HG02852 (cell line): ENCODE data around the gene NAV2.
"Not testable (repeated sequence)": the region's sequence is repeated elsewhere in the genome, so short reads cannot be mapped to it uniquely, and the experiment has no call there.

Source experiments
- ATAC-seq: cut with Tn5 transposase; IDR thresholded peaks from one replicate; pipeline ENCODE4 v1.9.1; 2021; ENCODE audit warnings: mild to moderate bottlenecking, moderate library complexity; ENCODE audit not compliant: unreplicated experiment

The NAV2 gene

GRCh38 chr11:20064961-20065405, 352.3 kb downstream of the NAV2 start:
- no peak for ATAC-seq

DNA sequence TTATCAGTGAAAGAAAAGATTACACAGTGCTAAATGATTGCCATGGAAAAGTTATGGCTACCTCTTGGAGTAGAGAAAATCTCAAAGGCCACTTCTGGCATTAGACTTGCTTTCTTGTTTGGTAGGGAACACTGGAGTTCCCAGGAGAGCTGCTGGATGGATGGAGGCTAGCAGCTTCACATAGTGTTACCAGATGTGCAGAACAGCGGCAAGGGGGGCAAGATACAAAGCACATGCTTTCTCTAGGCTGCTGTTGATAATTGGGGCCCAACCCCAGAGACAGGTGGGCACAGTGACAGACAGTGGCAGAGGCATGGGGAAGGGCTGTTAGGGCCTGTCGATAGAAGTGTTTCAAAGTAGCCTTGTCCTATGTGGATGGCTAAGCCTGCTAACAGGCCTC, 352.8 kb downstream of the NAV2 start:
- ATAC-seq = no peak

DNA sequence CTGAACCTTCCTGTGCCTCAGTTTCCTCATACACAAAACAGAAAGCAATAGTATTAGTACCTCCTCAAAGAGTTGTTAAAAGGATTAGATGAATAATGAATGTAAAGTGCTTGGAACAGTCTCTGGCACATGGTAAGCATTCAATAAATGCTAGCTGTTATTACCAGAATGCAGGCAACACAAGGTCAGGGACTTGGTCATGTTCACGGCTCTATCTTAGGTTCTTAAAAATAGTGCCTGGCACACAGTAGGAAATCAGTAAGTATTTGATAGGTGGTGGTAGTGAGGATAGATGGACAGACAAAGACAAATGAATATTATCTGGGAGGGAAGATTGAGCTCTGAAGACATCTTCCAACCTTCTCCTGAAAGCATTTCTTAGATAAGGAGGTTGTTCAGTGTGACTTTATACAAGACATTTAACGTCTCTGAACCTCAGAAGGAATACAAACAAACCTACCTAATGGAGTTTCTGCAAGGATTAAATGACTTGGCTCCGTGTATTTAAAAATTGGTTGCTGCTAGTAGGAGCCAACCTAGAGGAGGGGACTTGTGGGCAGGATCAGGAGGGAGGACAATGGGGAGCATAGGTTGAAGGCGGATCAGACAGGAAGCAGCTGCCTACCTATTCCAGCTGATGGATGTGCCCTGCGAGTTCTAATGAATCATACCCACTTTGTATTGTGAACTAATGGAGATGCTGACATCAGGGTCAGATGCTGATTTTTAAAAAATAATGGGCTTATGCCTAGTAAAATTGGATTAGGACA, 353.6 kb downstream of the NAV2 start:
- ATAC-seq = no peak

- no peak for ATAC-seq
These were observed 354.1 kb downstream of the NAV2 start for GRCh38 chr11:20066783-20067156.

DNA sequence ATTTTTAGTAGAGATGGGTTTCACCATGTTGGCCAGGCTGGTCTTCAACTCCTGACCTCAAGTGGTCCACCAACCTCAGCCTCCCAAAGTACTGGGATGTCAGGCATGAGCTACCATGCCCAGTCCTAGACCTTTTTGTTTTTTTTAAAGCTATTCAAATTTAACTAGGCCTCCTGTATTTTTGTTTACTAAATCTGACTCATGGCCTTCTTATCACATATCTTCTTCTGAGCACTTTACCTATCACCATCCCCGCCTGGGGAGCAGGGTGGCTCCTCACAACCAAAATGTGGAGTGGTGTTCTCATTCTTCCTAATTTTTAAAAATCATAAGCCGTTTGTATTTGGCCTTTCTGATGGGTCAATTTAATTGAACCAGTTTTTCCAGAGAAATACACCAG, 355.0 kb downstream of the NAV2 start:
- ATAC-seq = no peak

GRCh38 chr11:20068691-20069090, 356.1 kb downstream of the NAV2 start:
- no peak for ATAC-seq

DNA sequence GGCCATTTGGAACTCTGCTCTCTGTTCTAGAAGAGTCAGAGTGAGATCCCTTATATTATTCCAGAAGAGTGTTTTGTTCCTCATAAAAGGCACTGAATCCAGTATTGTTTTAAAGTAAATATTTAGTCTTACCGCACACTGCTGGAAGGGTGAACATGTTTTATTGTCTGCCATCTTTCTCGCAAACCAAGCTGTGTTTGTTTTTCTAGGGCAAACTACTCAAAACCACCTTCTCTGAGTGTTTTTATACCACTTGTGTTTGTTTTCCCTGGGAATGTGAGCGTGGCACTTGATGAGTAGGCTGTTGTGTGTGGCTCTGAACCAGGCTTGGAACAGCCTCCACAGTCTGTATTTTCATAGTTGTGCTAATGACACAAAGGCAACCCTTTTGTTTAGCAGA, 357.8 kb downstream of the NAV2 start:
- ATAC-seq = no peak

- ATAC-seq = no peak
These were observed 363.0 kb downstream of the NAV2 start for GRCh38 chr11:20075627-20076026.

DNA sequence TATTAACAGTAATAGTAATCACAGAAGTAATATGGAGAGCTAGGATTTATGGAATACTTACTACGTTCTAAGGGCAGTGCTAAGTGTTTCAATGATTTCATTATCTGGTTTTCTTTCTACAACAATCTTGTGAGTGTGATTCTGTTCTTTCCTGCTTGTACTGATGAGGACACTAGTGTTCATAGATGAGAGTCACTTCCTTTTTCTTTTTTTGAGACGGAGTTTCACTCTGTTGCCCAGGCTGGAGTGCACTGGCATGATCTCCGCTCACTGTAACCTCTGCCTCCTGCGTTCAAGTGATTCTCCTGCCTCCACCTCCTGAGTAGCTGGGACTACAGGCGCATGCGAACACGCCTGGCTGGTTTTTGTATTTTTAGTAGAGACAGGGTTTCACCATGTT, 366.2 kb downstream of the NAV2 start:
- no peak for ATAC-seq

DNA sequence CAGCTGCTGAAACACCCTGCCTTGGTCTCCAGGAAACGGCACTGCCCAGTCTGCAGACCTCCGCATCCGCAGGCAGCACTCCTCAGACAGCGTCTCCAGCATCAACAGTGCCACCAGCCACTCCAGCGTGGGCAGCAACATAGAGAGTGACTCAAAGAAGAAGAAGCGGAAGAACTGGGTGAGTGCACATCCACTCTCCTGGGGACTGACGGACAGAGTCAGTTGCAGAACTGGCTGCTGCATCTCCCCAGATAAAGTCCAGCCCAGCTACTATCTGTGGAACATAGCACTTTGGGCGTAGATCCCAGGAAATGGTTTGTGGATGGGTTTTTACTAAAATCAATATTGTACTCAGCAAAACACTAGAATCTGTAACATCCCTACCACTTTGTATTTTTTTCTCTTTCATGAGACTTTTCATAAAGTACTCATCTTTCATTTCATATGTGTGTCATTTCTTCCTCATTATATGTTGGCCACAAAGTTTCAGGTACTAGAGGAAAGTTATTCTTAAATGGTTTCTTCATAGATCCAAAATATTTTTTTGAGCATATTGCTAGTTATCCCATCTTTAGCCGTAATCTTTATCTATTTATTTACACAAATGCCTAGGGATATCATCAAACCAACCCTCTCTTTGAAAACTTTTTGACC, 367.5 kb downstream of the NAV2 start:
- ATAC-seq = peak; percentile 76

GRCh38 chr11:20081336-20081735, 368.7 kb downstream of the NAV2 start:
- no peak for ATAC-seq

DNA sequence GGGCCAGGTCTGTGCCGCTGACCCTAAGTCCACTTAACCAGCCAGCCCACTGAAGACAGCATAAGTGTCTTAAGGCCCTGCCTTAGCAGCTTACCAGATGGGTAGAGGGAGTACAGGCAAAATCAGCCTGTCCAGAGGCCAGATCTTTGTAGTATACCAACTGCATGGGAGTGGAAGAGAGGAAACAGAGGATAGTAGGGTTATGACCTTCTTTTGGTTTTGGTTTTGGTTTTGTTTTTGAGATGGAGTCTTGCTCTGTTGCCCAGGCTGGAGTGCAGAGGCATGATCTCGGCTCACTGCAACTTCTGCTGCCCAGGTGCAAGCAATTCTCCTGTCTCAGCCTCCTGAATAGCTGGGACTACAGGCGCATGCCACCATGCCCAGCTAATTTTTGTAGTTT, 371.2 kb downstream of the NAV2 start:
- ATAC-seq = not testable (repeated sequence)

- no peak for ATAC-seq
These were observed 372.5 kb downstream of the NAV2 start for GRCh38 chr11:20084921-20085814.

DNA sequence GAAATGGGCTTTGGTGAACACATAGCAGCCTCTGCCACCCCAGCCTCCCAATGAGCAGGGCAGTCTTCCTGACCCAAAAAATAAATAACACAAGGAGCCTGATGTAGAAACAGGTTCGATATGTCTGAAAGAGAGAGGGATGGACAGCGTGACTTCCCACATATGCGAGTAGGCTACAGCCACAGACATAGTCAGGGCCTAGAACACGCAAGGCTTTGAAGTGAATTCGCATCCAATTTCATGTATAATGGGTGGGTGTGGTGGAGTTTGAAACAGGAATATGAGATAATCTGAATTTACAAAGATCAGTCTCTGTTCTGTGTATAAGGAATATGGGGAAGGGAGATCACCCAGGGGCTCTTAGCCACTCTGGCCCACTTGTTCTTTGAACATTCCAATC, 373.3 kb downstream of the NAV2 start:
- ATAC-seq = no peak

DNA sequence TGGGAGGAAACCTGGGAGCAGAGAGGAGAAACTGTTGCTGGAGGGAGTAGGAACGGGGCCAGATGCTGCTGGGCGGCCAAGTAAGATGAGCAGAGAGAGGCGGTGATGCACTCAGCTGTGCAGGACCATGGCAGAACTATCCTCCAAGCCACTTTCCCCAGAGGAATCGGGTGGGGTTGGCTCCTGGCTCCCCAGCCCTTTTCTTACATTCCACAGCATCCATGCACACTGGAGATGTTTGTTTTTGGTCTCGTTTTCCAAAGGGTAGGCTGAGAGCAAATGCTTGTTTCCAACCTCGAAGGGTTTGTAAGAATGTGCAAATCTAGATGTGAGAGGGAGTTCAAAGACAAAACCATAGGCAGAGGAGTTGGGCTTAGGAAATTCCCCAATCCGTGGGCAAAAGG, 374.5 kb downstream of the NAV2 start:
- ATAC-seq = no peak

- peak; percentile 54 for ATAC-seq
These were observed 376.0 kb downstream of the NAV2 start for GRCh38 chr11:20088397-20089225.

- no peak for ATAC-seq
These were observed 376.7 kb downstream of the NAV2 start for GRCh38 chr11:20089367-20089766.

DNA sequence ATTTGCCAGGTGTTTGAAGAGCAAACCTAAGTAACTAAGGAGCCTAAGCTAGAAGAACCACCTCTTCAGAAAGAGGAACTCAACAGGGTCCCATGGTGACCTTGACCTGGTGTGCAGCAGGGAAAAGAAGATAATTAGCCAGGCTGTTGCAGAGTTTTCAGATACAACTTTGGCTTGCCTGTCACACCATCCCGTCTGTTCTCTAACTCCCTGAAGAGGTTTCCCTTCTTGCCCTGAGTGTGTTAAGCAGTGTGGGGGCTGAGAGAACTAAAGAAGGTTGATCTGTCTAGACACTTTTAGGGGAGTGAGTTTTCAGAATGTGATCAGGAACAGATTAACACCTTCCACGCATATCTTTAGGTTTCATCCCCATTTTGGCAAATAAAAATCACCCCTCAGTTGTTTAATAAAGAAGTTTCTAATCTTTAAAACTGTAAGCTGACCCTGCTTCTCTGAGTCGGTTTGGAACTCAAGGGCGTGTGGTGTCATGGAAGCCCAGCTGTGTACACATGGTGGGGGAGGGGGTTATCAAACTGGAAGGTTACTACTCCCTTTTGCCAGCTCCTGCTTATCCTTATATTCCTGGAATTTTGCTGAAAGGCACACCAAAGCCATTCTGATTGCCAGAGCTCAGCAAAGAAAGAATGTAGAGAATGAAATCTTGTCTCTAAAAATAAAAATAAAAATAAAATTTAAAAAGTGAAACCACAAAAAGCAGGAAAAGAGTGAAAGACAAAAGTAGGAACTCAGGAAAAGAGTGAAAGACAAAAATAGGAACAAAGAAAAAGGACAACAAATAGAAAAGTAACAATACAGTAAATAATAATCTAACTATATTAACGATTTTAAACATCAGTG, 377.4 kb downstream of the NAV2 start:
- no peak for ATAC-seq

- no peak for ATAC-seq
These were observed 378.2 kb downstream of the NAV2 start for GRCh38 chr11:20090654-20091374.
